Testis (tissue), 2 donors: Measurements from ENCODE around the gene LCNL1.

ENCODE experiments used
- POLR2A ChIP-seq: fragments of 450-650 bp; IDR thresholded peaks from one replicate; pipeline ENCODE4 v1.6.1; 2017; ENCODE audit warnings: antibody characterized with exemption, mild to moderate bottlenecking, moderate library complexity
- TF ChIP-seq, protein P1 (sequence below), 3 experiments: fragments of 450-650 bp in 2 of 3; fragments of 200-600 bp in 1 of 3; sonication (generic) in 1 of 3; IDR thresholded peaks; one replicate each; pipeline ENCODE4 v1.5.1; 2016 to 2019; ENCODE audit warnings: antibody characterized with exemption in 3 of 3, mild to moderate bottlenecking in 2 of 3, moderate library complexity in 1 of 3

DNA sequence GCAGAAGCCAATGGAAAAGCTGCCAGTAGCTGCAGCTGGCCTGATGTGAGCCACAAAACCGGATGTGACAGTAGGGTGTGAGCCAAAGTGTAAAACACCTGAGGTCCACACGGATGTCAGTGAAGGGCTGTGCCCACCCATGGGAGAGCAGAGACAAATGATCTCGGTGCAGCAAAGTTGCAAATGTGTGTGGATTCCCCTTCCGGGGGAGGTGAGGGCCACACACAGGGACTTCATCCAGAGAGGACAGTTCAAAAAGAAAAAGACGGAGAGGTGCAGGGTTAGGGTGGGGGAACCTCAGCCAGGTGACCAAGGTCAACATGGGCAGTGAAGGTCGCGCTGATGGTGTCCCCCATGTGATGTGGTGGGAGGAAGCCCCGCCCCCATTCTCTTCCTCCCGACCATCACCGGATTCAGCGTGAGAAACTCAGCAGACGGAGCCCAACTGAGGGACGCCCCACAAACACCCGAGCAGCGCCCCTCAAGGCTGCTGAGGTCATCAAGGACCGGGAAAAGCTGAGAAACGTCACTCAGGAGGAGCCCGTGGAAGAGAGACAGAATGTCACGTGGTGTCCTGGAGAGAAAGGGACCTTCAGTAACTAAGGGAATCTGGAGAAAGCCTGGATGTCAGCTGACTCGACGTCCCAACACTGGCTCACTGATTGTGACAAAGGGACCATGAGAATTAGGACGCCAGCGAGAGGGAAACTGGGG is 16.9 kb upstream of the LCNL1 start:
- TF ChIP-seq, protein P1, sequence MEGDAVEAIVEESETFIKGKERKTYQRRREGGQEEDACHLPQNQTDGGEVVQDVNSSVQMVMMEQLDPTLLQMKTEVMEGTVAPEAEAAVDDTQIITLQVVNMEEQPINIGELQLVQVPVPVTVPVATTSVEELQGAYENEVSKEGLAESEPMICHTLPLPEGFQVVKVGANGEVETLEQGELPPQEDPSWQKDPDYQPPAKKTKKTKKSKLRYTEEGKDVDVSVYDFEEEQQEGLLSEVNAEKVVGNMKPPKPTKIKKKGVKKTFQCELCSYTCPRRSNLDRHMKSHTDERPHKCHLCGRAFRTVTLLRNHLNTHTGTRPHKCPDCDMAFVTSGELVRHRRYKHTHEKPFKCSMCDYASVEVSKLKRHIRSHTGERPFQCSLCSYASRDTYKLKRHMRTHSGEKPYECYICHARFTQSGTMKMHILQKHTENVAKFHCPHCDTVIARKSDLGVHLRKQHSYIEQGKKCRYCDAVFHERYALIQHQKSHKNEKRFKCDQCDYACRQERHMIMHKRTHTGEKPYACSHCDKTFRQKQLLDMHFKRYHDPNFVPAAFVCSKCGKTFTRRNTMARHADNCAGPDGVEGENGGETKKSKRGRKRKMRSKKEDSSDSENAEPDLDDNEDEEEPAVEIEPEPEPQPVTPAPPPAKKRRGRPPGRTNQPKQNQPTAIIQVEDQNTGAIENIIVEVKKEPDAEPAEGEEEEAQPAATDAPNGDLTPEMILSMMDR (IDR thresholded peaks at IDR 0.05): no peak
- TF ChIP-seq POLR2A: no peak
